GM10248 (cell line): ENCODE results near the gene LYPLAL1.
"Not testable (repeated sequence)": the region's sequence is repeated elsewhere in the genome, so short reads cannot be mapped to it uniquely, and the experiment has no call there.

Experiments used
- CTCF ChIA-PET: fragments of 300-600 bp; sonication (Branson Sonifier 250); formaldehyde crosslinking; extraction: SDS; loops from one replicate; lab custom pipeline; 2021; ENCODE audit warnings: antibody characterized with exemption; lab: Yijun Ruan, JAX
- POLR2A ChIA-PET: fragments of 350-650 bp; sonication (Branson Sonifier 250); formaldehyde crosslinking; extraction: SDS; loops from one replicate; lab custom pipeline; 2020; ENCODE audit warnings: antibody characterized with exemption; lab: Yijun Ruan, JAX
- DNase-seq: peaks from one replicate; pipeline ENCODE4 v3.0.0; 2012; ENCODE audit errors: extremely low spot score
- TF ChIP-seq, protein P1 (sequence below): IDR thresholded peaks from 2 replicates; pipeline ENCODE4 v1.5.1; 2012; ENCODE audit warnings: mild to moderate bottlenecking, low read depth; ENCODE audit errors: extremely low read depth, missing control alignments, control extremely low read depth

Gene LYPLAL1

DNA sequence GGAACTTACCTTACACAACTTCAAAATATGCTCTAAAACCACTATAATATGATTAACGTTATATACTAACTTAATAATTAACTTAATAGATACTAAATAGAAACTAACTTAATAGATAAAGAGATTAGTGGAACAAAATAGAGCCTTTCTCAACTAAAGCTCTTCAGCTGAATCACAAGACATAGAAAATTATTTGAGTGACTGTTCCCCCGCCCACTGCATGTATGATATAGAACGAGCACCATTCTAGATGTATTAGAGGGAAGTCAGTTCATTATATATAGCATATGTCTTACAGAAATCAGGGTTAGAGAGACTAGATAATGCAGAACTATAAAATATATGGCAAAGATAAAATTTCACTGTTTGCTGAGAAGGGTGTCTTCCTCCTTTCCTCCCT is 16.3 kb downstream of the LYPLAL1 start:
- no peak for DNase-seq
- ChIA-PET POLR2A (no interaction called here), CTCF (interaction anchor here (1.3 to 5.4 kb wide), 3 partner anchors 8 to 15 kb away, joined by 3 to 44 read pairs (median 6); partner anchors contain the start of gene LYPLAL1)
- TF ChIP-seq, protein P1, sequence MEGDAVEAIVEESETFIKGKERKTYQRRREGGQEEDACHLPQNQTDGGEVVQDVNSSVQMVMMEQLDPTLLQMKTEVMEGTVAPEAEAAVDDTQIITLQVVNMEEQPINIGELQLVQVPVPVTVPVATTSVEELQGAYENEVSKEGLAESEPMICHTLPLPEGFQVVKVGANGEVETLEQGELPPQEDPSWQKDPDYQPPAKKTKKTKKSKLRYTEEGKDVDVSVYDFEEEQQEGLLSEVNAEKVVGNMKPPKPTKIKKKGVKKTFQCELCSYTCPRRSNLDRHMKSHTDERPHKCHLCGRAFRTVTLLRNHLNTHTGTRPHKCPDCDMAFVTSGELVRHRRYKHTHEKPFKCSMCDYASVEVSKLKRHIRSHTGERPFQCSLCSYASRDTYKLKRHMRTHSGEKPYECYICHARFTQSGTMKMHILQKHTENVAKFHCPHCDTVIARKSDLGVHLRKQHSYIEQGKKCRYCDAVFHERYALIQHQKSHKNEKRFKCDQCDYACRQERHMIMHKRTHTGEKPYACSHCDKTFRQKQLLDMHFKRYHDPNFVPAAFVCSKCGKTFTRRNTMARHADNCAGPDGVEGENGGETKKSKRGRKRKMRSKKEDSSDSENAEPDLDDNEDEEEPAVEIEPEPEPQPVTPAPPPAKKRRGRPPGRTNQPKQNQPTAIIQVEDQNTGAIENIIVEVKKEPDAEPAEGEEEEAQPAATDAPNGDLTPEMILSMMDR, result no peak

DNA sequence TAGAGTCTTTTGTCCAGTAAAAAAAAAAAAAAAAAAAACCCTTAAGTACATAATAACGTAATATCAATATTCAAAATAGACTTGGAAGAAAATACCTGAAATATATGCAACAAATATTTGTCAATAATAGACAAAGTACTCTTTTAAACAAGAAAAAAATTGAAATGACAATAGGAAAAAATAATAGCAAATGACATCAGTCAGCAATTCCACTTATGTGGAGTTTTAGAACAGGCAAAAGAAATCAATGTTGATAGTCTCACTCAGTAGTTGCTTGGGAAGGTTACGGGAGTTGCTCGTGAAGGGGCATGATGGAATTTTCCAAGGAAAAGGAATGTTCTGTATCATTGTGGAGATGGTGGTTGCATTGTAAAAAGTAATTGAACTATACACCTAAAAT is 16.9 kb downstream of the LYPLAL1 start:
- ChIA-PET POLR2A (no interaction called here), CTCF (interaction anchor here (1.0 to 2.0 kb wide), 2 partner anchors 11 to 29 kb away, joined by 3 to 6 read pairs; no protein-coding TSS in a partner anchor)
- DNase-seq, result no peak
- TF ChIP-seq, protein P1, result no peak

DNA sequence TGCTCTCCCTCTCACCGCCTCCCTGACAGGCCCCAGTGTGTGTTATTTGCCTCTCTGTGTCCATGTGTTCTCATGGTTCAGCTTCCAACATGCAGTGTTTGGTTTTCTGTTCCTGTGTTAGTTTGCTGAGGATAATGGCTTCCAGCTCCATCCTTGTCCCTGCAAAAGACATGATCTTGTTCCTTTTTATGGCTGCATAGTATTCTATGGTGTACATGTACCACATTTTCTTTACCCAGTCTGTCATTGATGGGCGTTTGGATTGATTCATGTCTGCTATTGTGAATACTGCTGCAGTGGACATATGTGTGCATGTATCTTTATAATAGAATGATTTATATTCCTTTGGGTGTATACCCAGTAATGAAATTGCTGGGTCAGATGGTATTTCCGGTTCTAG is 22.2 kb downstream of the LYPLAL1 start:
- CTCF ChIA-PET, result interaction anchor here (1.5 kb wide), 1 partner anchor 20 kb away, joined by 5 read pairs; no protein-coding TSS in a partner anchor
- DNase-seq, POLR2A ChIA-PET: not testable (repeated sequence)

DNA sequence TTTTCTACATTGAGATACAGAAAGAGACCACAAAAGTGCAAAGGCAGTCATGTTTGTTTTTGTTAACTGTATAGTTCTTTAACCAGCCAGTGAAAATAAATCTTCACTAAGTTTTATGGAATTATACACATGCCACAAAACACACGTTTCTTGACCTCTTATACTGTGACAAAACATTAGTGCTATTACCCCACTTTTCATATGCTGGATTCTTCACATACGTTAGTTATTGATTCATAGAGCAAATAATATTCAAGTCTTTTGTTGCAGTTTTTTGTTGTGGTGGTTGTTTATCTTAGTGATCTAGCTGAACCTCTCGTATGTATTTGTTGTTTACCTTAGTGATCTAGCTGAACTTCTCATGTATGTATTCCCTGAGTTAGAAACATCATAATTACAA is 28.0 kb downstream of the LYPLAL1 start:
- ChIA-PET POLR2A (no interaction called here), CTCF (interaction anchor here (1.5 to 2.6 kb wide), 3 partner anchors 10 to 25 kb away, joined by 6 to 8 read pairs (median 7); no protein-coding TSS in a partner anchor)
- DNase-seq, result no peak
- TF ChIP-seq, protein P1, result no peak

DNA sequence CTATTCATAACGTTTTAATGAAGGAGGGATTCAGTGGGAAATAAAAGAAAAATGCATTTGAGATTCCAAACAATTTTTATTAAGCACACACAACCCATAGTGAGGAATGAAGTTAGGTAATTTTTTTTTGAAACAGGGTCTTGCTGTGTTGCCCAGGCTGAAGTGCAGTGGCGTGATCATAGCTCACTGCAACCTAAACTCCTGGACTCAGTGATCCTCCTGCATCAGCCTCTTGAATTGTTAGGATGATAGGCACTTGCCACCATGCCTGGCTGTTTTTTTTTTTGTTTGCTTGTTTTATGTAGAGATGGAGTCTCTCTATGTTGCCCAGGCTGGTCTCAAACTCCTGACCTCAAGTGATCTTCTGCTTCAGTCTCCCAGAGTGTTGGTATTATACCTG is 28.9 kb downstream of the LYPLAL1 start:
- CTCF ChIA-PET, result interaction anchor here (1.5 kb wide), 1 partner anchor 13 kb away, joined by 6 read pairs; no protein-coding TSS in a partner anchor
- DNase-seq, result no peak
- TF ChIP-seq, protein P1, result no peak
- POLR2A ChIA-PET, result no interaction called here

DNA sequence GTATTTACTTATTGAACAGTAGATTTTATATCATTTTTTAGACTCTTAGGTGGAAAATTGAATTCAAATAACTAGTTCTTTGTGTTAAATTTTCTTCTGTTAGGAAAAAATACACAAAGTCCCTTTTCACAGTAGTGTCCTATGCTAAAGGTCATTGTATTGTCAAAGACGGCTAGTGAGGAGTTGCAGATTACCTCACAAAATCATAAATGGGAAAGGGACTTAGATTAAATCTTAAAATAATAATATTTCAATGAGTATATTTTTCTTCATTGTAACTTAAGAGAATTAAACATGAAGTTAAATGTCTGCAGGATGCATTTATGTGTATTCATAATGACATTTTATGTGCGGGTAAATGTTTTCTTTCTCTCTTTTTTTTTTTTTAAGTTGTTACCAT is 32.7 kb downstream of the LYPLAL1 start:
- CTCF ChIA-PET, result no interaction called here
- no peak for DNase-seq
- TF ChIP-seq, protein P1, result no peak
- POLR2A ChIA-PET, result no interaction called here

DNA sequence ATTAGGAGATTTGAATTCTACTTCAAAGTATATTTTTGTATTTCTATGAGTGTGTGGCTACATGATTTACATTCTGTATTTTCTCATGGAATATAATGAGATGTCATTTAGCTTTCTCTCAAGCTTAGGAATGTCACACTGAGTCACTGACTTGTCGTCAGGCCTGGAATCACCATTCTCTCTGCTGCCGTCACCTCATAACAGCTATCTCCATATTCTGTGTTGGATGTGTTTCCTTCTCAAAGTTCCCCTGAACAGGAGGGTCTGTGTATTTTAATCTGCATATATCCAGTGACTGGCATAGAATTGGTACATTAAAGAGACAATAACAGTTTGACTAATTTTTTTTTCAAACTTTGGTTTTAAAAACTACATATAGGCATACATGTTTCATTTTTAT is 35.9 kb downstream of the LYPLAL1 start:
- no peak for DNase-seq
- POLR2A ChIA-PET, result no interaction called here
- CTCF ChIA-PET, result interaction anchor here (0.6 to 2.7 kb wide), 4 partner anchors 11 to 603 kb away, joined by 3 to 8 read pairs (median 4); no protein-coding TSS in a partner anchor
- TF ChIP-seq, protein P1, result no peak
